Measurements from ENCODE around the gene KPTN.

KPTN gene

DNA sequence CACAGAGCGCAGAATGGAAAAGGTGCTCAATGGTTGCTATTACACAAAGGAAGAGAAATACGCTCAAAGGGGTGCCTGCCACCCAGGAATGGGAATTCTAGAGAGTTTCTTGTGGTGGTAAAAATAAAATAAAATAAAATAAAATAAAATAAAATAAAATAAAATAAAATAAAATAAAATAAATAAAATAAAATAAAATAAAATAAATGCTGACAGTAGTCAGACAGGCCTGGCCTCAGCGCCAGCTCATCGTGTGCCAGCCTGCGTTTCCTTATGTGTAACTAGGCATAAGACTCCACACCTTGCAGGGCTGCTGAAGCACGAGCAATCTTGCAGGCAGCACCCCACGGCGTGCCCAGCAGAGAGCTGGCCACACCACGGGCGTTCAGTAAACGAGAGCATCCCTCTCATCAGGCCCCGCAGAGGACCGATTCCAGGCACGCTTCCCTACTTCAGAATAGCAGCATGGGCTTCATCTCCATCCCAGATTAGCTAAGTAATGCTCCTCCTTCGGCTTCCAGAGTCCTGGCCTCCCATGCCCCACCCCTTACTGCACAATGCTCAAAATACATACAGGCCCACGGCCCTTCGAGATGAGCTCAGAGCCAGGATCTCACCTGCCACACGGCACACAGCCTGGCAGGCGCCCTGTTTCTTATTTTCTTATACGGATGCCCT is 25.3 kb upstream of the KPTN start:
- no peak for DNase-seq (ENCODE audit: low read depth)
- TF ChIP-seq, protein P1, sequence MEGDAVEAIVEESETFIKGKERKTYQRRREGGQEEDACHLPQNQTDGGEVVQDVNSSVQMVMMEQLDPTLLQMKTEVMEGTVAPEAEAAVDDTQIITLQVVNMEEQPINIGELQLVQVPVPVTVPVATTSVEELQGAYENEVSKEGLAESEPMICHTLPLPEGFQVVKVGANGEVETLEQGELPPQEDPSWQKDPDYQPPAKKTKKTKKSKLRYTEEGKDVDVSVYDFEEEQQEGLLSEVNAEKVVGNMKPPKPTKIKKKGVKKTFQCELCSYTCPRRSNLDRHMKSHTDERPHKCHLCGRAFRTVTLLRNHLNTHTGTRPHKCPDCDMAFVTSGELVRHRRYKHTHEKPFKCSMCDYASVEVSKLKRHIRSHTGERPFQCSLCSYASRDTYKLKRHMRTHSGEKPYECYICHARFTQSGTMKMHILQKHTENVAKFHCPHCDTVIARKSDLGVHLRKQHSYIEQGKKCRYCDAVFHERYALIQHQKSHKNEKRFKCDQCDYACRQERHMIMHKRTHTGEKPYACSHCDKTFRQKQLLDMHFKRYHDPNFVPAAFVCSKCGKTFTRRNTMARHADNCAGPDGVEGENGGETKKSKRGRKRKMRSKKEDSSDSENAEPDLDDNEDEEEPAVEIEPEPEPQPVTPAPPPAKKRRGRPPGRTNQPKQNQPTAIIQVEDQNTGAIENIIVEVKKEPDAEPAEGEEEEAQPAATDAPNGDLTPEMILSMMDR (conservative IDR thresholded peaks at IDR 0.05; ENCODE audit: low read depth, low read length): no peak
- no peak overlapping the region for H3K4me3 ChIP-seq (ENCODE audit: low read length)

DNA sequence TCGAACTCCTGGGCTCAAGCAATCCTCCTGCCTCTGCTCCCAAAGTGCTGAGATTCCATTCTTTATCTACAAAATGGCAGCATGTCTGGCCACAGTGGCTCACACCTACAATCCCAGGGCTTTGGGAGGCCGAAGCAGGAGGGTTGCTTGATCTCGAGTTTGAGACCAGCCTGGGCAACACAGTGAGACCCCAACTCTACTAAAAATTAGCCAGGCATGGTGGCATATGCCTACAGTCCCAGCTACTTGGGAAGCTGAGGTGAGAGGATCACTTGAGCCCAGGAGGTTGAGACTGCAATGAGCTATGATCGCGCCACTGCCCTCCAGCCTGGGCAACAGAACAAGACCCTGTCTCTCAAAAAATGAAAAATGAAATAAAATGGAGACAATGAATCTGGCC is 24.7 kb upstream of the KPTN start:
- no peak overlapping the region for H3K4me3 ChIP-seq (ENCODE audit: low read length)
- DNase-seq (ENCODE audit: low read depth): no peak
- TF ChIP-seq, protein P1 (conservative IDR thresholded peaks at IDR 0.05; ENCODE audit: low read depth, low read length): no peak

DNA sequence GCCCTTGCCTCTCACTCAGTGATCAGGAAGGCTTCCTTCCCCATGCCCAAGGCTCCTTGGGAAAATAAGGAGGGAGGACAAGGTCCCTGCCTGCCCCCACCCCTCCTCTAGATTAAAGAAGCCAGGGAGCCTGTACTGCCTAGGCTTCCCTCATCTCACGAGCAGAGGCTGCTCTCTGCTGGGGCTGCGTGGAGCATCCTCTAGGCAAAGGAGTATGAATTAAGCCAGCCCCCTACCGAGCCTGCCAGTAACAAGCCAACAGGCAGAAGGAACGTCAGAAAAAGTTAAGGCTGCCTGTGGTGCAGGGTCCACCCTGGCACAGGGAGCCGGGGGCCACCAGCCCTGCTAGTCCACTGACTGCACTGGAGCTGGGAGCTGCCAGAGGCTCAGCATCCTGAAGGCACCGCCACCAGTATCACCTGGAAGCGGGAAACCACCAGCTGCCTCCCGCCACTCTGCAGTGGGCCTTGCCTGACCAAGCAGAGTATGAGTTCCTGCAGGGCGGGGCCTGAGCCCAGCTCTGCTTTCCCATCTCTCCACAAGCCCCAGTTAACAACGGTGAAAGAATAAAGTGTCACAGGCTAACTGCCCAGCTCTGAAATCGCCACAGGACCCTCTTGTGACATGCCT is 24.0 kb upstream of the KPTN start:
- H3K4me3 ChIP-seq (ENCODE audit: low read length): no peak overlapping the region
- no peak for DNase-seq (ENCODE audit: low read depth)
- TF ChIP-seq, protein P1 (conservative IDR thresholded peaks at IDR 0.05; ENCODE audit: low read depth, low read length): no peak

DNA sequence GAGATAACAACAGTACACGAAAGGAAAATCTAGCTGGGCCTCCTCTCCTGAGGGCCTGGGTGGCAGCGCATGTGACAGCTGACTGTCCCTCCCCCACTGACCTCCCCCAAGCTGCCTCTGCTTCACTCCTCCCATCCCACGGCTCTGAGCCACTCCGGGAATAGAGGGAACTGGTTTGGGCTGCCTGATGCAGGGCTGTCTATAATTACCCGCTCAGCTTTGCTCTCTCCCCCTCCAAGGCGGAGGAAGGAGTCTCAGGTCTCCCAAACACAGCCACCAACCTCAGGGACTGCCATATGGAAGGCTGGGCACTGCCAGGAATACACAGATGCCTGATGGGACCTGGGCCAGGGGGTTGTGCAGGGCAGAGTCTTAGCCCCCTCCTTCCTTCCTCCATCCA is 23.0 kb upstream of the KPTN start:
- H3K4me3 ChIP-seq (ENCODE audit: low read length): no peak overlapping the region
- no peak for DNase-seq (ENCODE audit: low read depth)
- TF ChIP-seq, protein P1 (conservative IDR thresholded peaks at IDR 0.05; ENCODE audit: low read depth, low read length): no peak

DNA sequence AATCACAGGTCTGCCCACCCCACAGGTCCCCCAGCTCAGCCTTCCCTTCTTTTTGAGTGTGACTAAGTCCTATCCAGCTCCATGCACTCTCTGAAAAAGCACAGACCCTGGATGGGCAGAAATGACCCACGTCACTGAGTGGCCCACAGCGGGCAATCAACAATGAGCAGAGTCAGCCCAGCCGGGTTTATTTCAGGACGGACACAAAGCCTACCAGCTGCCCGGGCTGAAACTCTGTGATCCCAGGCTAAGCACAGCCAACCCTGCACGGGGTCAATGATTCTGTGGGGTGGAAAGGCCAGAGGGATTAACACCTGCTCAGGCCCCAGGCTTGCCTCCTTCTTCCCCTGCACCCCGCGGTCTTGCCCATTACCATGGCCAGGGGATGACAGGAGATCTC is 22.4 kb upstream of the KPTN start:
- H3K4me3 ChIP-seq (ENCODE audit: low read length): no peak overlapping the region
- TF ChIP-seq, protein P1 (conservative IDR thresholded peaks at IDR 0.05; ENCODE audit: low read depth, low read length): no peak
- DNase-seq (ENCODE audit: low read depth): no peak

DNA sequence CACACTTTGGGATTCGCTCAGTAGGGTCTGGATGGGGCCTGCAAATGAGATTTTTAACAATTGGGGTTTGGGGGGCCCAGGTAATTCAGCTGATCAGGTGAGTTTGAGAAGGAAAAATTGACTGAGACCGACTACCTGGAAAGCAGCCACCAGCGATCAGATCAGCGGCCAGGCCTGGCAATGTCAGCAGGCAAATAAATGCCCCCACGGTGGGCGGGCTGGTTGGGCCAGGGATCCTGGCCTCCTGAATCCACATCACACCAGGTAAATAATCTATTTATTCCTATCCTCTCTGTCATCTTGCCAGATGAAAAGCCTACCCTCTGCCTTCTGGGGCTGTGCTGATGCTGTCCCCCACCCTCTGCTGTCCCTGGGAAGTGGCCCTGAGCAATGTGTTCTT is 21.5 kb upstream of the KPTN start:
- no peak for DNase-seq (ENCODE audit: low read depth)
- no peak overlapping the region for H3K4me3 ChIP-seq (ENCODE audit: low read length)
- TF ChIP-seq, protein P1 (conservative IDR thresholded peaks at IDR 0.05; ENCODE audit: low read depth, low read length): no peak

DNA sequence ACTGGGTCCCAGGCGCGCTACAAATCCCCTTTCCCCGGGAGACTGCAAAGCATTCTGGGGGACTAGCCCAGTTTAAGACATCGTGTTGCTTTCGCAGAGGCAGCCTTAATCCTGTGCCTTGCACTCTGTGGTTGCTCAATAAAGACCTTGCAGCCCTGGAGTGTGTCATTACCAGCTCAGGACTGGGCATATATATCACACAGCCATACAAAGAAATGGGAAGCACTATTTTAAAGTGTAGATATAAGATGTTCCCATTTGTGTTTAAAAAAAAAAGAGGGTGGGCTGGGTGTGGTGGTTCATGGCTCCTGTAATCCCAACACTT is 19.8 kb upstream of the KPTN start:
- TF ChIP-seq, protein P1 (conservative IDR thresholded peaks at IDR 0.05; ENCODE audit: low read depth, low read length): no peak
- DNase-seq (ENCODE audit: low read depth): no peak
- H3K4me3 ChIP-seq (ENCODE audit: low read length): no peak overlapping the region
